PFSK-1 (cell line): ENCODE data around the gene SCTR.

Experiments
- FOXP2 ChIP-seq: optimal IDR thresholded peaks from 2 replicates; pipeline ENCODE3; 2011; ENCODE audit warnings: borderline replicate concordance, control low read depth, inconsistent platforms; ENCODE audit not compliant: insufficient read depth; ENCODE audit errors: extremely low read length, extremely low read depth
- POLR2AphosphoS5 ChIP-seq: IDR thresholded peaks from 2 replicates; pipeline ENCODE4 v1.6.1; 2012; ENCODE audit warnings: low read depth, mild to moderate bottlenecking, control low read depth, low read length, moderate library complexity
- SIN3A ChIP-seq: IDR thresholded peaks from 2 replicates; pipeline ENCODE4 v1.6.1; 2012; ENCODE audit warnings: mild to moderate bottlenecking, low read length, moderate library complexity, borderline replicate concordance; ENCODE audit not compliant: insufficient read depth
- TAF1 ChIP-seq: IDR thresholded peaks from 2 replicates; pipeline ENCODE4 v1.6.1; 2012; ENCODE audit warnings: low read length, control low read depth, borderline replicate concordance; ENCODE audit not compliant: insufficient read depth
- TF ChIP-seq, protein P1 (sequence below), 2 experiments: IDR thresholded peaks; 2 replicates each; pipeline versions ENCODE4 v1.6.1 to v1.8.0; 2011 to 2012; ENCODE audit warnings: low read depth in 2 of 2, low read length in 2 of 2, control low read depth in 1 of 2, inconsistent platforms in 1 of 2, mild to moderate bottlenecking in 1 of 2, moderate library complexity in 1 of 2; ENCODE audit not compliant: insufficient read depth in 1 of 2

SCTR gene

DNA sequence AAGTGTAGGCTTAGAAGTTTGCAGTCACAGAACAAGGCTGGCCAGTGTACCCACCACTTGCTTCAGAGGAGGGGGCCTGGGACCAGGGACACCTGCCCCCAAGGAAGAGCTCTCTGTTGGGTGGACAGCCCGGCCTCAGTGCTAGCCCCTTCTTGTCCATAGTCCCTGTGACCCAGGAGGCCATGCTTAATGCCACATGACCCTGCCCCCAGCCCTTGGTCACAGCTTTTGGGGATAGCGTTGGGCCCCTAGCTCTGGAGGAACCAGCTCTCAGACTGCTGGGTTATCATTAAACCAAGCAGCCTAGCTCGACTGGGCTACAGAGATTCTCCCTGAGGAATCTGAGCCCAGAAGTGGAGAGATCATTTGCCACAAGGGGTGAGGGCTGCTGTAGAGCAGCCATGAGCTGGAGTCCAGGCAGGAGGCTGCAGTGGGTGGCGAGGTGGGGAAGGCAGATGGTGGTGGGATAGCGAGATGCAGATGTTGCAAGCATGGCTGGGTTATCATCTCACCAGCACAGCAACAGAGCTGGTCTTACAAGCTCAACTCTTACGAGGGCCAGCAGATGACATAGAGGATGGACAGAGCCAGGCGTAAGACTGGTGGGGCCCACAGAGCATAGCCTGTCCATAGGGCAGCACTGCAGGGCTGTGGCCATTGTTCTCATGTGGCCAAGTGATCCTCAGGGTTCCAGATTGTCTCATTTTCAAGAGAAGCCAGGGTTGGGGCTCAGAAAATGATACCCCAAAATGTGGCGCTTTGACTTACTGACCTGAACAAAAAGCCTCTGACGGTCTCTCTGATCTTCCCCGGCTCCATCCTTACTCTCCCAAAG lies 99.8 kb downstream of the SCTR start:
- TF ChIP-seq TAF1 (no peak), POLR2AphosphoS5 (no peak), SIN3A (no peak)
- TF ChIP-seq, protein P1, sequence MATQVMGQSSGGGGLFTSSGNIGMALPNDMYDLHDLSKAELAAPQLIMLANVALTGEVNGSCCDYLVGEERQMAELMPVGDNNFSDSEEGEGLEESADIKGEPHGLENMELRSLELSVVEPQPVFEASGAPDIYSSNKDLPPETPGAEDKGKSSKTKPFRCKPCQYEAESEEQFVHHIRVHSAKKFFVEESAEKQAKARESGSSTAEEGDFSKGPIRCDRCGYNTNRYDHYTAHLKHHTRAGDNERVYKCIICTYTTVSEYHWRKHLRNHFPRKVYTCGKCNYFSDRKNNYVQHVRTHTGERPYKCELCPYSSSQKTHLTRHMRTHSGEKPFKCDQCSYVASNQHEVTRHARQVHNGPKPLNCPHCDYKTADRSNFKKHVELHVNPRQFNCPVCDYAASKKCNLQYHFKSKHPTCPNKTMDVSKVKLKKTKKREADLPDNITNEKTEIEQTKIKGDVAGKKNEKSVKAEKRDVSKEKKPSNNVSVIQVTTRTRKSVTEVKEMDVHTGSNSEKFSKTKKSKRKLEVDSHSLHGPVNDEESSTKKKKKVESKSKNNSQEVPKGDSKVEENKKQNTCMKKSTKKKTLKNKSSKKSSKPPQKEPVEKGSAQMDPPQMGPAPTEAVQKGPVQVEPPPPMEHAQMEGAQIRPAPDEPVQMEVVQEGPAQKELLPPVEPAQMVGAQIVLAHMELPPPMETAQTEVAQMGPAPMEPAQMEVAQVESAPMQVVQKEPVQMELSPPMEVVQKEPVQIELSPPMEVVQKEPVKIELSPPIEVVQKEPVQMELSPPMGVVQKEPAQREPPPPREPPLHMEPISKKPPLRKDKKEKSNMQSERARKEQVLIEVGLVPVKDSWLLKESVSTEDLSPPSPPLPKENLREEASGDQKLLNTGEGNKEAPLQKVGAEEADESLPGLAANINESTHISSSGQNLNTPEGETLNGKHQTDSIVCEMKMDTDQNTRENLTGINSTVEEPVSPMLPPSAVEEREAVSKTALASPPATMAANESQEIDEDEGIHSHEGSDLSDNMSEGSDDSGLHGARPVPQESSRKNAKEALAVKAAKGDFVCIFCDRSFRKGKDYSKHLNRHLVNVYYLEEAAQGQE (IDR thresholded peaks at IDR 0.05; ENCODE audit: insufficient read depth in 1 of 2, low read depth in 2 of 2, low read length in 2 of 2), result no peak

DNA sequence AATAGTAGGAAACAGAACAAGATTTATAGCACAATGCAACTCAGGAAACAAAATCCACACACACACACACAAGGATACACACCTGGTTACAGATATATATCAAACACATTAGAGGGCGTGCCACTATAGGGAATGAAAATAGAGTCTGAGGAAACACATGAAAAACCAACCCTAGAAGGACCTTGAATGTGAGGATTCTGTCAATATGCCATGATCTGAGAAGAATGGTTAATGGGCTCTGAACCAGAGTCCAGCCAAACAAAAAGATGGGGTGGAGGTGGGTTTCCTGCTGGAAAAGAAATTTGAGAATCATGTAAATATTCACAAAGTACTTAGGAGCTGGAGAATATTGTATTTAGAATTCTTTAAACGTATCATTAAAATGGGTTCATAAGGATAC lies 100.5 kb downstream of the SCTR start:
- TF ChIP-seq FOXP2 (no peak), TAF1 (no peak), POLR2AphosphoS5 (no peak), SIN3A (no peak)
- TF ChIP-seq, protein P1 (IDR thresholded peaks at IDR 0.05; ENCODE audit: insufficient read depth in 1 of 2, low read depth in 2 of 2, low read length in 2 of 2), result no peak

DNA sequence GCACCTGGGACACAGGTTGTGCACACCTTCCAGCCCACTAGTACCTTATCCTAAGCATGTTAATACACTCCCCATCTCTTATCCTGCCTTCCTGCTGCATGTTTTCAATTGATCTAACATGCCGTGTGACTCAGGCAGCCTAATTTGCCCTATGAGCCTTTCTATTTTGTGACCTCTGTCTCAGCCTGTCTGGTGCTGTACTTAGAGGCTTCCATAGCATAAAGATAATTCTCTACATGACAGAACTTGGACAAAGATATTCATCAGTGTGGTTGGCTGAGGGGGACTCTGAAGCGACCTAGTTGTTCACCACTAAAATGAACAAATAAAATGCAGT lies 101.2 kb downstream of the SCTR start:
- TF ChIP-seq POLR2AphosphoS5 (no peak), TAF1 (no peak), SIN3A (no peak), FOXP2 (no peak)
- TF ChIP-seq, protein P1 (IDR thresholded peaks at IDR 0.05; ENCODE audit: insufficient read depth in 1 of 2, low read depth in 2 of 2, low read length in 2 of 2), result no peak

DNA sequence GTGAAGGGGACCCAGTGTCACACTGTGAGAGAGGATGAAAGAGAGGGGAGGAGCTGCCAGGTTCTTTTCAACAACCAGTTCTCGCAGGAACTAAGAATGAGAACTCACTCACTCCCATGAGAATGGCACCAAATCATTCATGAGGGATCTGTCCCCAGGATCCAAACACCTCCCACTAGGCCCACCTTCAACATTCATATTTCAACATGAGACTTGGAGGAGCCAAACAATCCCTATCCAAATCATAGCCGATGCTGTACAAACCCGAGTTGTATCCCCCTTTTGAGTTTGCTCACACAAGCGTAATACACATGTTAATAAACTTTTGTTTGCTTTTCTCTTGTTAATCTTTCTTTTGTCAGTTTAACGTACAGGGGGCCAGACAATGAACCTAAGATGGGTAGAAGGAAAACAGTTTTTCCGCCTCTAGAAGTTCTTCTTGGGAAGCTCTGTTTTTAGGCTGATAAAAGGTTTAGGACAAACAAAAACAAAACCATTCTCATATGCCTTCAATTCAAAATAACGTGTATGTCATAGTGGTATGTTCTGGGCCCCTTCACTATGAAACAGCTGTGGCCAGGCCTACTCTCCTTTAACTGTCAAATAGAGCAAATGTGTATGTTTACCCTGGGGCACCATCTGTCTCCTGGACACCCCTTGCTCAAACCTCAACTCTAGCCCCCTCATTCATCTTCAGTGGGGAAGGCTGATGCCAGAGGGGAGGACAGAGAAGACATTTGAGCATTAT lies 101.7 kb downstream of the SCTR start:
- TF ChIP-seq SIN3A (no peak), POLR2AphosphoS5 (no peak), TAF1 (no peak), FOXP2 (no peak)
- TF ChIP-seq, protein P1 (IDR thresholded peaks at IDR 0.05; ENCODE audit: insufficient read depth in 1 of 2, low read depth in 2 of 2, low read length in 2 of 2), result no peak
